ENCODE results near the gene TYMP. TPM values are rescaled to one million over a fixed set of nuclear protein-coding genes. Genes with fewer than 3 reads are reported as not detected.
"Not testable (repeated sequence)": the region's sequence is repeated elsewhere in the genome, so short reads cannot be mapped to it uniquely, and the experiment has no call there.

Gene TYMP
- polyA plus RNA-seq, 1 of the 3 experiments (the other 2 are of a cell fraction): 1.7 TPM

GRCh38 chr22:50520826-50521453 lies 8.9 kb downstream of the TYMP start:
- Histone ChIP-seq H3K9ac (no peak overlapping the region), H3K9me2 (no peaks in the 10 kb centered on the region), H3K9me3 (no peaks in the 10 kb centered on the region), H4K20me1 (ENCODE audit: insufficient read depth) (peaks cover 8% of the 10 kb centered on the region; the same call in 1 of the 2 replicates), H2AFZ (ENCODE audit: low read depth) (no peak overlapping the region), H3K4me3 (ENCODE audit: low read depth in 2 of 2, low read length in 1 of 2) (no peak overlapping the region), H3K4me1 (ENCODE audit: control insufficient read depth in 1 of 2, insufficient read depth in 2 of 2, low read depth in 1 of 2, low read length in 1 of 2) (peaks cover 7 to 13% of the 10 kb centered on the region in 2 experiments; a peak in 2 of 4 replicates), H3K36me3 (replicated peaks in 1 of 2; ENCODE audit: control insufficient read depth in 1 of 2, insufficient read depth in 2 of 2, low read length in 1 of 2) (peaks cover 7 to 54% of the 10 kb centered on the region in 2 experiments), H3F3A (replicated peaks; ENCODE audit: insufficient read depth) (no peaks in the 10 kb centered on the region), H3K4me2 (no peak overlapping the region), H3K79me2 (ENCODE audit: insufficient read depth) (peaks cover 28% of the 10 kb centered on the region), H3K27ac (ENCODE audit: low read depth in 2 of 2, low read length in 1 of 2) (no peak overlapping the region), H3K27me3 (ENCODE audit: insufficient read depth) (no peaks in the 10 kb centered on the region)
- TF ChIP-seq MAX (IDR thresholded peaks at IDR 0.05; ENCODE audit: low read depth) (no peak), RCOR1 (IDR thresholded peaks at IDR 0.05; ENCODE audit: low read length) (no peak), FOXM1 (IDR thresholded peaks at IDR 0.05; ENCODE audit: low read depth) (no peak), POLR2AphosphoS5 (IDR thresholded peaks at IDR 0.05; ENCODE audit: low read depth, low read length) (no peak), USF1 (IDR thresholded peaks at IDR 0.05; ENCODE audit: borderline replicate concordance, low read depth) (no peak), USF2 (IDR thresholded peaks at IDR 0.05; ENCODE audit: borderline replicate concordance, low read depth, low read length) (no peak), REST (IDR thresholded peaks at IDR 0.05; ENCODE audit: low read depth, low read length) (no peak), YY1 (IDR thresholded peaks at IDR 0.05; ENCODE audit: low read depth) (no peak)
- ChIA-PET POLR2A (no interaction called here), CTCF (no interaction called here)
- 88% methylated on average over 7 of the region's 13 CpGs for WGBS (ENCODE audit: low lambda C conversion rate)
- no peak for DNase-seq

- H3K4me2 ChIP-seq; H3K27me3 ChIP-seq (ENCODE audit: insufficient read depth); H3K27ac ChIP-seq (ENCODE audit: low read depth in 2 of 2, low read length in 1 of 2); H3K9me2 ChIP-seq; CTCF ChIA-PET; H3K4me3 ChIP-seq (ENCODE audit: low read depth in 2 of 2, low read length in 1 of 2); H2AFZ ChIP-seq (ENCODE audit: low read depth); H3F3A ChIP-seq (replicated peaks; ENCODE audit: insufficient read depth); H4K20me1 ChIP-seq (ENCODE audit: insufficient read depth); DNase-seq; POLR2A ChIA-PET; H3K9ac ChIP-seq; H3K9me3 ChIP-seq: not testable (repeated sequence)
- Histone ChIP-seq H3K36me3 (replicated peaks in 1 of 2; ENCODE audit: control insufficient read depth in 1 of 2, insufficient read depth in 2 of 2, low read length in 1 of 2) (peaks cover 7 to 54% of the 10 kb centered on the region in 2 experiments), H3K79me2 (ENCODE audit: insufficient read depth) (peaks cover 35% of the 10 kb centered on the region), H3K4me1 (ENCODE audit: control insufficient read depth in 1 of 2, insufficient read depth in 2 of 2, low read depth in 1 of 2, low read length in 1 of 2) (peaks cover 7 to 13% of the 10 kb centered on the region in 2 experiments; a peak in 2 of 4 replicates)
- WGBS (ENCODE audit: low lambda C conversion rate): 96% methylated on average over 8 of the region's 8 CpGs
Observed at GRCh38 chr22:50520184-50520583, 9.6 kb downstream of the TYMP start.

Measured in SK-N-SH (cell line).